Brain microvascular endothelial cell (primary cell): ENCODE results near the gene FAM20A.

Source experiments
- DNase-seq: peaks from one replicate; pipeline ENCODE4 v3.0.0-alpha.2; 2020
- H3K27ac ChIP-seq: fragments of 250-450 bp; sonication (Bioruptor Pico); 2 replicates; pipeline ENCODE4 v1.5.1; 2020; ENCODE audit warnings: mild to moderate bottlenecking, moderate library complexity
- H3K27me3 ChIP-seq: fragments of 250-450 bp; sonication (Bioruptor Pico); replicated peaks from 2 replicates; pipeline ENCODE4 v1.5.1; 2020; ENCODE audit warnings: mild to moderate bottlenecking
- H3K36me3 ChIP-seq: fragments of 250-450 bp; sonication (Bioruptor Pico); replicated peaks from 2 replicates; pipeline ENCODE4 v1.5.1; 2020; ENCODE audit warnings: mild to moderate bottlenecking
- H3K4me3 ChIP-seq: 2 replicates; pipeline ENCODE4 v1.5.1; 2011; ENCODE audit warnings: low read depth, mild to moderate bottlenecking, control low read depth, low read length, moderate library complexity
- in situ Hi-C: cut with HindIII; loops from 2 replicates; pipeline ENCODE4 v1.10.0; 2017; ENCODE audit warnings: low sequenced_read_pairs, low pct_ligation_motif_present
- TF ChIP-seq, protein P1 (sequence below): IDR thresholded peaks from 2 replicates; pipeline ENCODE4 v1.5.1; 2011; ENCODE audit warnings: low read depth, mild to moderate bottlenecking, moderate library complexity, low read length, control low read depth, inconsistent platforms; ENCODE audit errors: missing control alignments

The FAM20A gene

DNA sequence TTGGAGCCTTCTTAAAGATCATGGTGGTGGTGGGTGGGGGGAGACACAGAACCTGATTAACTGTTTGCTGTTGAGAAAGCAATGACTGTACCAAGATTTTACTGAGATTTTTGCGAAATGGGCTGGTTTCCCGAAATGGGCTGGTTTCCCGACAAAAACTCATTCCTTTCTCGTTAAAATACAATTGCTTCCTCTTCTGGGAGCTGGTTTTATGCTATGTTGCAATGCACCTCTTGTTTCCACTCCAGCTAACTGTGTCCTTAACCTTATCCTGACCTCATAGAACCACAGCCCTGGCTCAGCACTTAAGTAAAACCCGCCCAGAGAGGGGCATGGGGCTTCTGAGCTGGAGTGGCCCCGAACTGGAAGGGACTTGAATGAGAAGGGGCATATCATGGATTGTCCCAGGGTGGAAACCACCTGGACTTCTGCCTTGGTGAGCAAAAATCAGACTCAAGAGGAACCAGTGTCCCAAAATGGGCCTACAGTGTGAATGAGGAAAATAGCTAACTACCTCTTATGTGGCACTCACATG, 20.9 kb downstream of the FAM20A start:
- Histone ChIP-seq H3K27ac (no peak overlapping the region), H3K4me3 (no peak overlapping the region), H3K36me3 (no peaks in the 10 kb centered on the region), H3K27me3 (no peaks in the 10 kb centered on the region)
- TF ChIP-seq, protein P1, sequence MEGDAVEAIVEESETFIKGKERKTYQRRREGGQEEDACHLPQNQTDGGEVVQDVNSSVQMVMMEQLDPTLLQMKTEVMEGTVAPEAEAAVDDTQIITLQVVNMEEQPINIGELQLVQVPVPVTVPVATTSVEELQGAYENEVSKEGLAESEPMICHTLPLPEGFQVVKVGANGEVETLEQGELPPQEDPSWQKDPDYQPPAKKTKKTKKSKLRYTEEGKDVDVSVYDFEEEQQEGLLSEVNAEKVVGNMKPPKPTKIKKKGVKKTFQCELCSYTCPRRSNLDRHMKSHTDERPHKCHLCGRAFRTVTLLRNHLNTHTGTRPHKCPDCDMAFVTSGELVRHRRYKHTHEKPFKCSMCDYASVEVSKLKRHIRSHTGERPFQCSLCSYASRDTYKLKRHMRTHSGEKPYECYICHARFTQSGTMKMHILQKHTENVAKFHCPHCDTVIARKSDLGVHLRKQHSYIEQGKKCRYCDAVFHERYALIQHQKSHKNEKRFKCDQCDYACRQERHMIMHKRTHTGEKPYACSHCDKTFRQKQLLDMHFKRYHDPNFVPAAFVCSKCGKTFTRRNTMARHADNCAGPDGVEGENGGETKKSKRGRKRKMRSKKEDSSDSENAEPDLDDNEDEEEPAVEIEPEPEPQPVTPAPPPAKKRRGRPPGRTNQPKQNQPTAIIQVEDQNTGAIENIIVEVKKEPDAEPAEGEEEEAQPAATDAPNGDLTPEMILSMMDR: no peak
- DNase-seq: no peak
- in situ Hi-C loops: no loop called here

DNA sequence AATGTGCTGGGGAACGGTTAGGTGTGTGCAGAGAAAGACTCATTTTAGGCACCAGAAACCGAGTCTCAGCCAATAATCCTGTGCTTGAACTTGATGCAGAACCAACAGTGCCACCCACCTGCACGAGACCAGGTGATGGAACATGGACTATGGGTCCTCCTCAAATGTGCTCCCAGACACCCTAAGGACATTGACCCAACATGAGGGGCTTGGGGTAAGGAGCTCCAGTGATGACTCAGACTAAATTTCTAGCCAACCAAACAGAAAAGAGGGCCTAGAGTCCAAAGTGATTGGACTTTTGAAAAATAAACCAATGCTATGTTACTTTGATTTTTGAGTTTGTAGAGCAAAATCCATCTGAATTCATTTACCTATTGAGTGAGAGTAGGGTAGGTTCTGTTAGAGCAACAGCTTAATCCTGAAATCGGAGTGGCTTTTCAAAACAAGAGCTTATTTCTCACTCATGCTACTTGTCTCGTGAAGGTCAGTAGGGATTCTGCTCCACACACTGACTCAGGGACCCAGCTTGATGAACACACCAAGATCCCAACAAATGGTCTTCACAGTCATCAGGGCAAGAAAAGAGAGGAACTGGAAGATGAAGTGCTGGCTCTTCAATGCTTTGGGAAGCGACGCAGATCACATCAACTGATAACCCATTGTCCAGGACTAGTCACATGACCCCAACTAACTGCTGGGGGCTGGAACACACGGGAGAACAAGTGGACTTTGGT, 21.8 kb downstream of the FAM20A start:
- H3K4me3 ChIP-seq: no peak overlapping the region
- no peaks in the 10 kb centered on the region for H3K36me3 ChIP-seq
- DNase-seq: no peak
- in situ Hi-C loops: no loop called here
- TF ChIP-seq, protein P1: no peak
- H3K27ac ChIP-seq: no peak overlapping the region
- no peaks in the 10 kb centered on the region for H3K27me3 ChIP-seq

DNA sequence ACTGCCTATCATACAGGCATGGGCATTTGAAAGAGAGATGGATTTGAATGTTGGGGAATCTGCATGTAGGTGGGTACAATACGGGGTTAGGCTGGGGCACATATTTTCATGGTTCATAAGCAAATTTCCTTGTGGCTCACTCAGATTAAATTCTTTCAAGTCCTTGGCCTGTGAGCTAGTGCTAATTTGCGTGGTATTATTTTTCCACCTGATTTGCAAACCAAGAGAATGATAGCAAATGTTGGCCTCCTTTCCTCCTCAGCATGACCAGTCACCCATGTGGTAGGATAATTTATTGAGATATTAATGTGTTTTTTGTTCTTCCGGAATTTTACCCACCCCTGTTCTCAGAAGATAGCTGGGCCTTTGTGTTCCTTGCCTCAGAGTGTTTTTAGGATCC, 22.9 kb downstream of the FAM20A start:
- no peak for DNase-seq
- Histone ChIP-seq H3K27me3 (no peaks in the 10 kb centered on the region), H3K36me3 (no peaks in the 10 kb centered on the region), H3K4me3 (no peak overlapping the region), H3K27ac (no peak overlapping the region)
- in situ Hi-C loops: no loop called here
- TF ChIP-seq, protein P1: no peak

DNA sequence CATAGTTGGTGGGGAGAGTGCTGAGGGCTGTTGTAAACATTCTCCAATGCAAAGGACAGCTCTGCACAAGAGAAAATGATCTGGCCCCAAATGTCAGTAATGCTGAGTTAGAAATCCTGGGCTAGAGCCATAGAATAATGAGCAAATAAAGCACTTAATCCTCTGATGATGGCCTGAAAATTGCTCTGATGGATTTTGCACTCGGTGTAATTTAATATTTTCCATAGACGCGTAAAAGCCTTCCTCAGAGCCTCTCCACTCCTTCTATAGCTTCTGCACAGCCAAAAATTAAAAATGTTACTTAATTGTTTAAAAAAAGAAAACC, 23.7 kb downstream of the FAM20A start:
- Histone ChIP-seq H3K4me3 (no peak overlapping the region), H3K36me3 (no peaks in the 10 kb centered on the region), H3K27ac (no peak overlapping the region), H3K27me3 (no peaks in the 10 kb centered on the region)
- in situ Hi-C loops: no loop called here
- TF ChIP-seq, protein P1: no peak
- DNase-seq: no peak

DNA sequence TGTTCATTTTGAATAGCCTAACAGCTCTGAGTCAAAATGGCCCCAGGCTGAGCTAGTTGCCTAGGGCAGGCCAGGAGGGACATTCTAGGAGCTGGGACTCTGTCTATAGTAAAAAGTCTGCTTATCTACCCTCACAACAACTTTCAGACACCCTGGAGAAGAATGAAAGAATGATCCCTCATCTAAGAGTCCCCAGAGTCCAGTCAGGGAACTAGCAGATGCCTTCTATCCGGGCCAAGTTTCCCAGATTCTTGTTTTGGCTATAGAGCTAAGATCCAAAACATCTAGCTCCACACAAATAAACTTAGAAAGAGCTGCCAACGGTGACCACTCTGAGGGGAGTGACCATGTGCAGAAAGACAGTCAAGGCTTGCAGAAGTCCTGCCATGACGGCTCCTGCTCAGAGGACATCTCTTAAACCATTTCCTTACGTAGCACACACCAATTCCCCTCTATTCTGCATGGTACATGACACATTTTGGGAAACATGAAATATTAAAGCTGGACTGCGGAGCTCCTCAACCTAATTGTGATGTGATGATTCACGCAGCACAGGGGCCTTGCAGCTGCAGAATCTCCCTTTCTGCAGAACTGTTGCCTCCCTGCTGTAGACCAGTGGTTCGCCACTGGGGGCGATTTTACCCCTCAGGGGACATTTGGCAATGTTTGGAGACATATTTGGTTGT, 24.2 kb downstream of the FAM20A start:
- in situ Hi-C loops: no loop called here
- no peak for DNase-seq
- Histone ChIP-seq H3K36me3 (no peaks in the 10 kb centered on the region), H3K4me3 (no peak overlapping the region), H3K27ac (no peak overlapping the region), H3K27me3 (no peaks in the 10 kb centered on the region)
- TF ChIP-seq, protein P1: peak; percentile 29

DNA sequence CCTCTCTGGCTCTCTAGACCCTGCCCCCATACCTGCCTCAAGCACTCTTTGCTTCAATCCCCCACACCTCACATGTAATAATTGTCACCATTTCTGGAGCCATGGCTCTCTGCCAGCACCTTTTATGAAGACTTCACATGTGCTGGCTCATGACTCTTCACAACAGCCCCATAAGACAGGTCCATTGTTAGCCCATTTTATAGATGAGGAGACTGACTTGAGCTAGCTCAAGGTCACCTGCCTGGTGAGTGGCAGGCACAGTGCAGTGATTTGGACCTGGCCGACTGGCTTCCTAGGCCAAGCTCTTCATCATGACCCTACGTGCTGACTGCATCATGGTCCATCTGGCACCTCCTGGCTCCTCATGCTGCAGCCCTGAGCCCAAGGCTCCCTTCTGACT, 25.0 kb downstream of the FAM20A start:
- Histone ChIP-seq H3K27me3 (no peaks in the 10 kb centered on the region), H3K36me3 (no peaks in the 10 kb centered on the region), H3K4me3 (no peak overlapping the region), H3K27ac (no peak overlapping the region)
- TF ChIP-seq, protein P1: no peak
- in situ Hi-C loops: no loop called here
- no peak for DNase-seq
